Ecto neural progenitor cell (in vitro differentiated cells): Measurements from ENCODE around the gene MACROH2A1.

Experiments
- DNase-seq: peaks from one replicate; pipeline ENCODE4 v3.0.0-alpha.2; 2018; ENCODE audit warnings: low spot score

Gene MACROH2A1

GRCh38 chr5:135435467-135436330 lies 36.7 kb upstream of the MACROH2A1 start:
- DNase-seq, result peak; percentile 37

- peak; percentile 39 for DNase-seq
Observed at GRCh38 chr5:135434591-135435466, 35.8 kb upstream of the MACROH2A1 start.

- peak; percentile 33 for DNase-seq
Observed at GRCh38 chr5:135433681-135434426, 34.8 kb upstream of the MACROH2A1 start.

GRCh38 chr5:135432113-135432512 lies 33.1 kb upstream of the MACROH2A1 start:
- no peak for DNase-seq

- DNase-seq, result no peak
Observed at GRCh38 chr5:135430135-135430437, 31.1 kb upstream of the MACROH2A1 start.

GRCh38 chr5:135429301-135430134 lies 30.5 kb upstream of the MACROH2A1 start:
- DNase-seq, result no peak

- no peak for DNase-seq
Observed at GRCh38 chr5:135428586-135428985, 29.6 kb upstream of the MACROH2A1 start.

GRCh38 chr5:135426102-135427082 lies 27.4 kb upstream of the MACROH2A1 start:
- no peak for DNase-seq

GRCh38 chr5:135425641-135426040 lies 26.6 kb upstream of the MACROH2A1 start:
- no peak for DNase-seq

- no peak for DNase-seq
Observed at GRCh38 chr5:135423846-135424168, 24.8 kb upstream of the MACROH2A1 start.

- no peak for DNase-seq
Observed at GRCh38 chr5:135423146-135423845, 24.3 kb upstream of the MACROH2A1 start.

GRCh38 chr5:135422419-135422818 lies 23.4 kb upstream of the MACROH2A1 start:
- no peak for DNase-seq

GRCh38 chr5:135417083-135417482 lies 18.1 kb upstream of the MACROH2A1 start:
- no peak for DNase-seq

GRCh38 chr5:135405082-135405481 lies 6.1 kb upstream of the MACROH2A1 start:
- no peak for DNase-seq

- DNase-seq, result no peak
Observed at GRCh38 chr5:135402031-135402430, 3.0 kb upstream of the MACROH2A1 start.

- no peak for DNase-seq
Observed at GRCh38 chr5:135400866-135401265, 1.8 kb upstream of the MACROH2A1 start.

GRCh38 chr5:135399794-135400542 lies 937 bp upstream of the MACROH2A1 start:
- DNase-seq, result no peak

GRCh38 chr5:135398160-135398854 lies 724 bp downstream of the MACROH2A1 start:
- peak; percentile 73 for DNase-seq
